DMS153 treated with DMSO at 0.1 percent for 48 hours (cell line): ENCODE data around the gene LONRF2.
"Not testable (repeated sequence)": the region's sequence is repeated elsewhere in the genome, so short reads cannot be mapped to it uniquely, and the experiment has no call there.

Experiments
- DNase-seq: peaks from one replicate; lab custom pipeline; 2025; ENCODE audit not compliant: unreplicated experiment; lab: John Stamatoyannopoulos, UW

The LONRF2 gene

DNA sequence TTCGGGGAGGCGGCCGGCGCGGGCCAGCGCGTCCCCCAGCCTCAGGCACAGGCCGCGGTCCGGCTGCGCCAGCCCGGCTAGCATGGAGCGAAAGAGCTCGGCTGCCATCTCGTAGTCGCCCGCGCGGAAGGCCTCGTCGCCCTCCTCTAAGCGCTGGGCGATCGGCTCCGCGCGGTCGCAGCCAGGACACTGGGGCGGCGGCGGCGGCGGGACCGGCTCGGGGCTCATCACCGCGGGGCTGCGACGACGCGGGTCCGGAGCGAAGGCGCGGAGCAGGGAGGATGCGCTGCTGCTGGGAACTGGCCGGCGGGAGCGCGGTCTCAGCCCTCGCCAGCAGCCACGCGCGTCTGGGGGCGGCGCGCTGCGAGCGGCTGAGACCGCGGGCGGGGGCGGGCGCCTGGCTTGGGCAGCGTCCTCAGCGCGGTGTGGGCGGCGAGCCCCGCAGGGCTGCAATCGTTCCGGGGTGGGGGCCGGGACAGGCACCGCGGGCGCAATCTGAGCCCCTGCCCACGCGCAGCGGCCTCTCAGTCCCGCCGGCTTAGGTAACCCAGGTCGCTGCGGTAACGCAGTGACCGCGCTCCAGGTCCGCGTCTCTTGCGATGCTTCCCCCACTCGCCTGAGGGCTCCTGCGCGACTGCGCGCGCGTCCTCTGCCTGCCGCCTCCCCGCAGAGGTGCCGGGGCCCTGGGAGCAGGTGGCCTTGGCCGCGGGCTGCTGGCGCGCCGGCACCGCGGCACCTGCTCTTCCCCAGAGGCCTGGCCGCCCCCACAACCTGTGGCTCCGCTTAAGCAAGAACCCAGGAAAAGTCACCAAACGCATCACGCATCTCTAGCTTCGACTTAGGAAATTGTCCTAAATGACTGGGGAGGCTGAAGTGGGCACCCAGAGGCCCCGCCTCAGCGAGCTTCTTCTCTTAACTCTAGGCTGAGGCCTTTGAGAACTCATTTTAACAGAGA is at the start of gene LONRF2:
Gene LONRF2 (minus strand): TSS at position 636 of the 955 bp plus-strand sequence. CDS start 408 bp downstream, at position 228.
- peak; percentile 74 for DNase-seq

DNA sequence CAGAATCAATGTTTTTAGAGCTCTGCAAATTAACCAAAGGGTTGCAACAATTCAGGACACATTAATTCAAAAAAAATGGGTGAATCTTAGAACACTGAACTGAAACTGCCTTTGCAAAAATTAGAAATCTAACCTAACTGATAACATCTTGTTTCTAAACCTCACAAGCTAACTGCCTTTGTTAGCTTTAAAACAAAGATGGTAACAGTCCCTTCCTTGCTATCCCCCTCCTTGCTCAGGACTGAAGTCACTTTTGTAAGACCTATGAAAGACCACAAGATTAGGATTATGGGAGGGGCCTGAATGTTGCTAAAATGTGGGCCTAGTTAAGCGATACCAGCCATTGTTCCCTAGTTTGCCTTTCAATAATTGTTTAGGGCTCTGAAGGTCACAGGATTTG is 44.9 kb upstream of the LONRF2 start:
- DNase-seq: no peak

DNA sequence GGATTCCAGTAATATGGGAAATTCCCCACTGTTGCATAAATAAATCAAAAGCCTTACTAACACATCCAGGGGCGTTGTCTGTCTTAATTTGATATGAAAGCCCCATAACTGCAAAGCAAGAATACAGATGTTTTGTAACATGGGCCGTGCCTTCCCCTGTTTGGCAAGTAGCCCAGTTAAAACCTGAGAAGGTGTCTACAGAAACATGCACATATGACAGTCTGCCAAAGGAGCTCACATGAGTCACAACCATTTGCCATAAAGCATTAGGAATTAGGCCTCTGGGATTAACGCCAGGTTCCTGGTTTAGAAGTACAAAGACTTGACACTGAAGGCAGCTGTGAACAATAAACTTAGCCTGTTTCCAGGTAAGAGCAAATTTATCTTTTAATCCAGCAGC is 43.1 kb upstream of the LONRF2 start:
- peak; percentile 5 for DNase-seq

DNA sequence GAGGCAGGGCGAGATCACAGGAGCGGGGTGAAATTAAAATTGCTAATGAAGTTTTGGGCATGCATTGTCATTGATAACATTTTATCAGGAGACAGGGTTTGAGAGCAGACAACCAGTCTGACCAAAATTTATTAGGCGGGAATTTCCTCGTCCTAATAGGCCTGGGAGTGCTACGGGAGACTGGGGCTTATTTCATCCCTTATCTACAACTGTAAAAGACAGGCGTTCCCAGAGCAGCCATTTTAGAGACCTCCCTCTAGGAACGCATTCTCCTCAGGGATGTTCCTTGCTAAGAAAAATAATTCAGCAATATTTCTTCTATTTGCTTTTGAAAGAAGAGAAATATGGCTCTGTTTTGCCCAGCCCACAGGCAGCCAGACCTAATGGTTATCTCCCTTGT is 40.0 kb upstream of the LONRF2 start:
- DNase-seq: not testable (repeated sequence)

DNA sequence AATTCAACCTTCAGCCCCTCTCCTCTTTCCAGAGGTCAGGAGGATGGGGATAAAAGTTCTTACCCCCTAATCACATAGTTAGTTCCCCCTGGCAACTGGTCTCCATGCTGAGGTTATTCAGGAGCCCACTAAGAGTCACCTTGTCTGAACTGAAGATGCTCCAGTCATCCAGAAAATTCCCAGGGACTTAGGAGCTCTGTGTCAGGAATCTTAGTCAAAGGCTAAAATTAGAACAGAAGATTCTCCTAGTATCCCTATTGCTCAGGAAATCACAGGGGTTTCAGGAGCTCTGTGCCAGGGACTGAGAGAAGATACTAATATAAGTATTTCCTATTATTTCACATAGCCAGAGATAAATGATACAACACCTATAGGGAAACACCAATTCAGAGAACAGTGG is 37.3 kb upstream of the LONRF2 start:
- DNase-seq: no peak

DNA sequence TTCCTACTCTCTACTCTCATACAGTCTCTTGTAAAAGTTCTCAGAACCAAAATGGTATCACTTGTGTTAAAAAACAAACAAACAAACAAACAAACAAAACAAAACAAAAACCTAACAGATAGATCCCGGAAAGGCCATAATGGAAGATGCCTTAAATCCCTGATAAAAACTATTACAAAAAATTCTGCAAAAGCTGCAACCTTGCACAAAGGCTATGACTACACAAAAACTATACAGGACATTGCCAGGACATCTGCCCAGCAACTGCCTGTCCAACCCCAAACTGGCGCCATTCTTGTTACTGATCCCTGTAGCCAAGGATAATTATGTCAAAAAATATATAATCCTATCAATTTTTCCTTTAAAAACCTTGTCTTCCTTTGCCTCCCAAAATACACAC is 36.3 kb upstream of the LONRF2 start:
- no peak for DNase-seq

DNA sequence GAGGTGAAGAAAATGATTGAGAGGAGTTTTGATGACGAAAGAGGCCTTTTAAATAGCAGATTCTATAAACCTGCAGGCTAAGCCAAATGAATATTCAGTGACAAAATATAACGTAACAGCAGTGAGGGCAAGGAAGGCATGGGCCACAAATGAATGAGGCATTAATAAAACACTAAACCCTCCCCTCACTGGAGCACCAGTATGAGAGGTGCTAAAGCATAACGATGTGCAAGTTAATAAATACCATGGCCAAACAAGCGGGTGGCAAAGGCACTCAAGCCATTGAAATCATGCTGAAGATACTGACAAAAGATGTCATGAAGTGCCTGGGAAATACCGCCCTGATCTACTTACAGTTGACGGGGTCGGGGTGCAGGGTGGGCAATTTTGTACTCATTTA is 30.2 kb upstream of the LONRF2 start:
- DNase-seq: no peak

DNA sequence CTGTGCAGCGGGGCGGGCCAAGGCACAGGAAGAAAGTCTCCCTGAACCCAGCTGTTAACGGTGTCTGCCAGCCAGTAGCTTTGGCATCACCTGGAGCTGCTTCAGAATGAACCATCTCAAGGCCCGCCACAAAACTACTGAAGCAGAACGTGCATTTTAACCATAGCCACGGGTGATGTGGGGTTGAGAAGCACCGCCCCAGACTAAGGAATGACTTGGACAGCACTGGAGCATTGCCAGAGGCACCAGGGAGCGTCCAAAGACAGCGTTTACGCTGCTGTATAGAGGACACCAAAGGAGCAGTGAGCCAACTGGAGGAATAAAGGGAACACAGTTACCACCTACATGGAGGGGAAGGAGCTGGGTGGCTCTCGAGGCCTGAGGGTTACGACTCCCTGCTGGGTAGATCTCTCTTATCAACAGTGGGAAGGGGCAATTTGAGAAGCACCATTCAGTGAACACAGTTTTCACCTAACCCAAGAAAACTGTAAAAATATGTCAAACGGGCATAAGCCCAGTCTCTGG is 28.4 kb upstream of the LONRF2 start:
- no peak for DNase-seq

DNA sequence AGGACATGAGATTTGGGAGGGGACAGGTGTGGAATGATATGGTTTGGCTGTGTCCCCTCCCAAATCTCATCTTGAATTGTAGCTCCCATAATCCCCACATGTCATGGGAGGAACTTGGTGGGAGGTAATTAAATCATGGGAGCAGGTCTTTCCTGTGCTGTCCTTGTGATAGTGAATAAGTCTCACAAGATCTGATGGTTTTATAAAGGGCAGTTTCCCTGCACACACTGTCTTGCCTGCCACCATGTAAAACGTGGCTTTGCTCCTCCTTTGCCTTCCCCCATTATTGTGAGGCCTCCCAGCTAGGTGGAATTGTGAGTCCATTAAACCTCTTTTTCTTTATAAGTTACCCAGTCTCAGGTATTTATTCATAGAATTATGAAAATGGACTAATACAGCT is 22.8 kb upstream of the LONRF2 start:
- DNase-seq: not testable (repeated sequence)

DNA sequence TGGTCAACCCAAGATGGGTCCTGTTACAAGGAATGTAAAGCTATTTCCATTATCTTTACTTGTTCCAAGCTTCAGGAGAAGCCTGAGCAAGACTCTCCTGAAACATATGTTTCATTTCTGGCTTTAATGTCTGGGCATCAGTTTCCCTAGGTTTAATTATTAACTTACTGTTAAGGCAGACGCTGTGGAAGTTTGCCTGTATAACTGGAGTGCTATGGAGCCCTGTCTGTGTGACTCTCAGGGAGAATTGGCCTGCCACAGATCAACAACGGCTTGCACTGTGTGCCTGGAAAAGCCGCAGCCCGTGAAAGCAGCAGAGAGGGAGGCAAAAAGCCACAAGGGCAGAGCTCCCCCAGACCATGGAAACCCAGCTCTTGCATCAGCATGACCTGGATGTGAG is 22.1 kb upstream of the LONRF2 start:
- DNase-seq: no peak

DNA sequence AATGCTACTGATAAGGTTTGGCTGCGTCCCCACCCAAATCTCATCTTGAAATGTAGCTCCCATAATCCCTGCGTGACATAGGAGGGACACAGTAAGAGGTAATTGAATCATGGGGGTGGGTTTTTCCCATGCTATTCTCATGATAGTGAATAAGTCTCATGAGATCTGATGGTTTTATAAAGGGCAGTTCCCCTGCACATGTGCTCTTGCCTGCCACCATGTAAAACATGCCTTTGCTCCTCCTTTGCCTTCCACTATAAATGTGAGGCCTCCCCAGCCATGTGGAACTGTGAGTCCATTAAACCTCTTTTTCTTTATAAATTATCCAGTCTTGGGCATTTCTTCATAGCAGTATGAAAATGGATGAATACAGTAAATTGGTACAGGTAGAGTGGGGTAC is 20.2 kb upstream of the LONRF2 start:
- not testable (repeated sequence) for DNase-seq

DNA sequence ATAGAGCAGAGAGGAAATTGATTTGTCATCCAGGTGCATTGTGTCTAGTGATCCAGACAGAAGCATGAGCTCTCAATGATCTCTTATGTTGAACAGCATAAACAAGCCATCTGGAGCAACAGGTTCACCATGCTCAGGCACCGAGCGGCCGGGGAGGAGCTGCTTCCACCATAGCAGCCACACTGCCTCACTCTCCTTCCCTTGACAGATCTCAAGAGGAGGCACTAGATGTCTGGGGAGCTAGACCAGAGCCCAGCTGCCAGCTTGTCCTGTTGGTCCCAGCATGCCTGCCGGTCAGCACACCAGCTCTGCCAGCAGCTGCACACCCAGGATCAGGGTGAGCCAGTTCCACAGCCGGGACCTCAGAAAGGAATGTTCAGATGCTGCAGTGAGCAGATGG is 17.5 kb upstream of the LONRF2 start:
- no peak for DNase-seq

DNA sequence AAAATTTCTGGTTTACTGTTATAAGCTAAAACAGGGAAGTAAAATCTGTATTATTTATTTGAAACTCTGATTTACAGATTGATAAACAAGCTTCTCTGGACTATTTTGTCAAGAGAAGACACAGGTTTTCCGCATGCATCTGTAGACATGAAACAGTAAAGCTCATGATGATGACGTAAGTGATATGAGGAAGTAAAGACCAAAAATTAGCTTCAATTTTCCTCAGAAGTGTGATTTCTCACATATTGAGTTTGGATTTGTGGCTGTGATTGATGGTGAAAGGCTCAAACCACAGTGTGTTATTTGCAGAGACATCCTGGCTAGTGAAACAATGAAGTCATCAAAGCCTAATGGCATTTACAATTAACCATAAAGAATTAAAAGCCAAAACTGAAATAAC is 12.6 kb upstream of the LONRF2 start:
- no peak for DNase-seq

DNA sequence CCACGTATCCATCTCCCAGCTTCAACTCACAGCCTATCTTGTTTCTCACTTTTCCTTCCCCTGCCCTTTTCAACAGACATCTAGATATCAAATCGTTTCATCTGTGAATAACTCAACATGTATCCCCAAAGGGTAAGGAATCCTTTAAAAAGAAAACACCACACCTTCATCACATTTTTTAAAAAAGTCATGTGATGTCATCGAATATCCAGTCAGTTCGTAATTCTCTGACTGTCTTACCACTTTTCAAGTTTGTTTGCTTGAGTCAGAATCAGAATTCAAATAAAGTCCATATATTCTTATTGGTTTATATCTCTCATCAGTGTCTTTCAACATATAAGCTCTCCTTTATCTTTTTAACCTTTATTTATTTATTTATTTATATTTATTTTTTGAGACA is 5.4 kb upstream of the LONRF2 start:
- DNase-seq: no peak

DNA sequence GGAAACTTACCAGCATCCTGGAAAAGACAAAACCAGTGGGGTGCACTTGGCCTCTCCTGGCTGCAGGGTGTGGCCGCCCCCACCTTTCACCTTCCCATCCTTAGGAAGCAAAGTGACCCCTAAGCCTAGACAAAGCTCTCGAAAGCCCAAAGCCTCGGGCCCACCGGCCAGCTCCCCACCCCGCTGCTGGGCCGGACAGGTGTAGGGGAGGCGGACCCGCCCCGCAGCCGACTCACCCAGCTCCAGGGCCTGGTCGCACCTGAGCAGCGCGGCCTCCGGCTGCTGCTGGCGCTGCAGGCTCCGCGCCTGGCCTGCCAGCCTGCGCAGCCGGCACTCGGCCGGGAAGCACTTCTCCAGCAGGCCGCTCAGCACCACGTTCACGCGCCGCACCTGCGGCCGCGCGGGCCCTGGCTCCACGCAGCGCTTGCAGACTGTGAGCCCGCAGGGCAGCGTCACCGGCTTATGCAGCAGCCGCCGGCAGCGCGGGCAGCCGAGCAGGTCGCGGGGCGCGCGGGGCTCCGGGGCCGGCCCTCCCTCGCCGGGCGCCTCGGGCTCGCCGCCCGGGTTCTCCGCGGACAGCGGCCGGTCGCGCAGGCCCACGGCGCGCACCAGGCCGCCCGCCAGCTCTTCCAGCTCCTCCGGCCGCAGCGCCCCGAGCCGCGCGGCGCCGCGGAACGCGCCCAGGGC is 979 bp downstream of the LONRF2 start:
- DNase-seq: peak; percentile 32

DNA sequence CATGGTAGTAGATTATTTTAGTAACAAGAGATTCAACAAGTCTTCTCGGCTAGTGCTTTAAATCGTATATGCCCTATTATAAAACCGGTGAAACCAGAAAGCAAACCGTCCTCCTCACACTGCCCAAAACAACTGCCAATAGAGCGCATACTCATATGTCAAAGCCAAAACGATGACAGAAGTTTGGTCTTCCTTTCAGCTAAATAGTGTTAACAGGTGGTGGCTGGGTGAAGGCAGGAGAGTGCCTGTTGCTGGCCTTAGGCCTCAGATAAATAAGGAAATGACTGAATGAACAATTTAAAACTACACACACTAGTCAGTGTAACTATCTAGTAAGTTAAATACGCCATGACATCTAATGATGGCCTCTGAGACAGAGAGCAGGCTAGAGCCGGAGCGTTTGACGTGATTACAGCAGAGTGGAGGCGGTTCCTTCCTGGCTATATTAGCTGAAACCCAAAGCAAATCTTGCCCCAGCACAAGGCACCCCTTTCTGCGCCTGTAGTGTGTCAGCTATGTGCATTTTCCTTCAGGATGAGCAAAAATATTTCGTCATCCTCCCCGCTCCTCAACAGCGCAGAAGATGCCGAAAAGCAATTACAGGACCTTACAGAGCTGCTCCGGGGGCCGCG is 1.6 kb downstream of the LONRF2 start:
- DNase-seq: peak; percentile 48

DNA sequence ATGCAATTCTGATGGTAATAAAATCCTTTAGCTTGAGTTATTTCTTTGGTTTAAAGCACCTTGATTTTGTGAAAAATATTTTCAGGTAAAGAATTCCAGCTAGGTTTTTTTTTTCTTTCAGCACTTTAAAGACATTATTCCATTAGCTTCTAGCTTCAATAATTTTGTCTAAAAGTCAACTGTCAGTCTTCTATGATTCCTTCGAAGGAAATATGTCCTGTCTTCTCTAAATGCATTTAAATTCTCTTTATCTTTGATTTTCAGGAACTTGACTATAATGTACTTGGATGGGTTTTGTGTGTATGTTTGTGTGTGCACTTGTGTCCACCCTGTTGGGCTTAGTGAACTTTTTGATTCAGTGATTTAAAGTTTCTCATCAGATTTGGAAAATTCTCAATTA is 4.7 kb downstream of the LONRF2 start:
- no peak for DNase-seq

DNA sequence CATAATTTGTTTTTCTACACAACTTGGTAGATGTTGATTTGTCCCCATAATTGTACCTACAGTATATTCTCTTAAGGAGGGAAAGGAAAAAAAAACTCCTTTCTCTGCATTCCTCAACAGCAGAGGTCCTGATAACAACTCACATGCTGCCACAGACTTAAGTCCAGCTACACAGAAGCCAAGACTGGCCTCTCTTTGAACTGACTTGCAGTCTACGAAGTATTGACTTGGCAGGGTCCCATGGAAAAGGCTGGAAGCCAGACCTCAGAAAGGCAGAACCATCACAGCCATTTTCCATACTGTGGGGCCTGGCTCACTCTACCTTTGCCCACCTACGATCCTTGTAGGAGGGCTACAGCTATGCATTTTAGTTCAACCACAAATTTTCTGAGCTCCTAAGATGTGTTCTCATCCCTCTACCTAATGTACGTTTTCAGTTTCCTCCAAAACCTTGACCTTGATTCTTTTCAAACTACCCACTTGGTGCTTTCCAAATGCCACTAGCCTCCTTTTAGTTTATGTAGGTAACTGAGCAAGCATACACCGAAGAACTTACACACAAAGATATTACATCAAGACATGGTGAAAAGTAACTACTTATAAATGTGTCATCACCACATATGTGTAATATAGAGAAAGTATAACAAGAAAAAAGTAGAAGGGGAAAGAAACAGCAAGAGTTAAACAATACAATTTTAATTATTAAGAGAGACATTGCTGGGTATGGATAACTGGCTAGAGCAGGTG is 12.2 kb downstream of the LONRF2 start:
- no peak for DNase-seq

DNA sequence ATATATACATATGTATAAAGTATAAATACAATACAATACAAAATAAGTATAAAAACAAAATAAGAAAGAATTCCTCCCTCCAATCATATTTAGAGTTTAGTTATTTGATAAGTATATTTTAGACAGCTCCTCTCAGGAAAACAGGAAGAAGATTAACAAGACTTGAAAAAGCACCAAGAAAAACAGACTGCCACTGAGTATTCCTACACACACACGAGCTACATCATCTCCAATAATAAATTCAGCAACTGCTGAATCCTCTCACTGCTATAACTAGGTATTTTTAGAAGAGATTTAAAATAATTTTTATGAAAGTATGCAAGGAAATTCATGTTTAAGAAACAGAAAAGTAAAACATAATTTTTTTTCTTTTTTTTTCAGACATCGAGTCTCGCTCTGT is 13.0 kb downstream of the LONRF2 start:
- DNase-seq: no peak

DNA sequence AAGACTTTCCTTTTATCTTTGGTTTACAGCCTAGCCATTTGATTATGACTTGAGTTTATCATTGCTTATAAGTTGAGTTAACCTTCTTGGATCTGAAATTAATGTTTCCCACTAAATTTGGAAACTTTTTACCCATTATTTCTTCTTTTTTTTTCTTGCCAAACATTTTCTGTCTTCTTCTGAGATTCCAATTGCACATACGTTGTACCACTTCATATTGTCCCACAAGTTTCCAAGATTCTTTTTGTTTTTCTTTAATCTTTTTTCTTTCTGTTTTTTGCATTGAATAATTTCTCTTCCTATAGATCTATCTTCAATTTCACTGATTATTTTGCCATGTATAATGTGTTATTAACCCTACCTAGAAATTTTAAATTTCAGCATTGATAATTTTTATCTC is 18.6 kb downstream of the LONRF2 start:
- no peak for DNase-seq

DNA sequence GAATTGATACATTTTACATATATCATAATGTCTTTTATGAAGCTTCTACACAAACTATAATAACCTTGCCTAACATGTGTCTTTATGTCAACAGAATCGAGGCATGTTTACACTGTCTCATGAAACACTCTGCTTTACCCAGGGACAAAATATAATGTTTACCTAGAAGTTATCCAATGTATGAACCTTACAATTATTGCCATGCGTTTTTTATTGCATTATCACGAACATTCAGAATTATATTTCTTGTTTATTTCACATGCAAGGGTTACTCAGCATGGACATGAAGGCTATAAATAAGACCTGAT is 19.8 kb downstream of the LONRF2 start:
- peak; percentile 31 for DNase-seq
